GM19240 (cell line): ENCODE measurements around the gene SLC35D2.
A peak's percentile ranks its signal among the peaks of the same experiment; 100 is the strongest.
"Not testable (repeated sequence)": the region's sequence is repeated elsewhere in the genome, so short reads cannot be mapped to it uniquely, and the experiment has no call there.

Source experiments
- DNase-seq: peaks from one replicate; pipeline ENCODE4 v3.0.0; 2011; ENCODE audit warnings: low spot score; ENCODE audit not compliant: insufficient read length

The SLC35D2 gene

DNA sequence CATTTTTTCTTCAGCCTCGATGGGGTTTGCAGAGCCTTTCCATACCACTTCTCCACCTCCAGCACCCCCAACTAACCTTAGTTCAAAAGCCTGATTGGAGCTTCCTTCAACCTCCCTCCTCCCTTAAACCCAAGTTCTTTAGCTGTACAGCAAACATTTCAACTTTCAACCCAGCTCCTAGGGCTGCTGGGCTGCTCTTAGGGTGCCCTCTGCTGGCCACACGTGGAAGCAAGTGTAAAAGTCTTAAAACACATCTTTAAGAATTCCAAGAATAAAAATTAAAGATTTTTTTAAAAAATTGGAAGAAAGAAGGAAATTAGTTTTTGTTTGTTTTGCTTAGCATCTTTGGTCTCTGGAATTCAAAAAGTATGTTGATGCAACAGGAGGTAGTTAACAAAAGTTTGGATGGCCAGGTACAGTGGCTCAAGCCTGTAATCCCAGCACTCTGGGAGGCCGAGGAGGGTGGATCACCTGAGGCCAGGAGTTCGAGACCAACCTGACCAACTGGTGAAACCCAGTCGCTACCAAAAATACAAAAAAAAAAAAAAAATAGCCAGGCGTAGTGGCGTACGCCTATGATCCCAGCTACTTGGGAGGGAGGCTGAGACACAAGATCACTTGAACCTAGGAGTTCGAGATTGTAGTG is 66.1 kb downstream of the SLC35D2 start:
- DNase-seq: peak; percentile 33

GRCh38 chr9:96309850-96310249 is 73.7 kb downstream of the SLC35D2 start:
- no peak for DNase-seq

GRCh38 chr9:96306958-96307357 is 76.6 kb downstream of the SLC35D2 start:
- DNase-seq: not testable (repeated sequence)

GRCh38 chr9:96305171-96305570 is 78.3 kb downstream of the SLC35D2 start:
- DNase-seq: no peak

GRCh38 chr9:96304230-96304629 is 79.3 kb downstream of the SLC35D2 start:
- DNase-seq: no peak

DNA sequence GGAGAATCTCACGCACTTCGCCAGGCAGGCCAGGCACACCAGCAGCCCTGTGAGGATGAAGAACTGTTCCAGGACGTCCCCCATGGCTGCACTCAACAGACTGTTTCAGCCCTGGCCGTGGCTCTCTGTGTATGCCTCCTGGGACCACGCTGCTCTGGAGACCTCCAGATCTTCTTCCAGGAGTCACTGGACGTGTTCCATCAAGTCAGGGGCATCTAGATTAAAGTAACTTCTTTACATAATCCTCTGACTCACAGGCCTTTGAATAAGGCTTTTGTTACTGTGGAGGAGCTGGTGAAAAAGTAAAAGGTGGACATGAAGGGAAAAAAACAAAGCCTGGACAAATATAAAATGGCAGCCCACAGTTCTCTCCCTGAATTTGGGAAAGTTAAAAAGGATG is 81.5 kb downstream of the SLC35D2 start, which contains the start of gene HSD17B3:
Gene HSD17B3, minus strand, starts transcription at position 156 of the 400 bp plus-strand sequence. Its CDS starts 72 bp downstream, at position 84.
- DNase-seq: no peak

DNA sequence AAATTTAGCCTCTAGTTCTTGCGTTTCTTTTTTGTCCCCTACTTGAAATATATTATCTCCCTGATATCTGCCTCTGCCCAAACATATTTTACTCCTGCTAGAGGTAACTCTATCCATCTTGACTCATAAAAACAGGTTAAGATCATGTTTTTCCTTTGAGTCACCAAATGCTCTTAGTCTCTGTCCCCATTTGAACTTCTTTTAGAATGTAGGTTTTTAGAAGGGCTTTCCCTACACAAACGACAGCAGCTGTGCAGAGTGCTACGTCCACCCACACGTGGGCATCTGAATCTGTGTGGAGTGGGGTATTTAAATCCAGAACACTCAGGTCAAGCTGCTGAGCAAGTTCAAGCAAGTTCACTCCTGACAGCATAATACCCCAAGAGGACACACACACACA is 83.7 kb downstream of the SLC35D2 start:
- DNase-seq: no peak

DNA sequence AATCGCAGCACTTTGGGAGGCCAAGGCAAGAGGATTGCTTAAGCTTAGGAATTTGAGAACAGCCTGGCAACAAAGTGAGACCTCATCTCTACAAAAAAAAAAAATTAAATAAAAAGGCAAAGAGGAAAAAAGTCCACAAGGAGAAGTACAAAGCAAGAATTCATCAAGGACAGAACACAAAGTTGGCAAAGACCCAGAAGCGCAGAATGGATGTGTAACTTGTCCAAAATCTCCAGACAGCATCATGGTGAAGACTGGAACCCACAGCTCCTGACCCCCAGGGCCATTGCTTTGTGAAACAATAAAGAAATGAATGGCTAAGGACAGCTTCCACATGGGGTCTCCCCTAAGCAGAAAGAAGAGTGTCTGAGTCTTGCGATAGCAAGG is 89.4 kb downstream of the SLC35D2 start:
- DNase-seq: no peak

GRCh38 chr9:96293498-96294158 is 89.9 kb downstream of the SLC35D2 start:
- no peak for DNase-seq

- no peak for DNase-seq
Observed at GRCh38 chr9:96289392-96289791, 94.1 kb downstream of the SLC35D2 start.

- DNase-seq: no peak
Observed at GRCh38 chr9:96281641-96282040, 101.9 kb downstream of the SLC35D2 start.

GRCh38 chr9:96279932-96280331 is 103.6 kb downstream of the SLC35D2 start:
- no peak for DNase-seq

GRCh38 chr9:96274939-96275338 is 108.6 kb downstream of the SLC35D2 start:
- no peak for DNase-seq
